ENCODE results near the gene LRBA.

- TF ChIP-seq CTCF (conservative IDR thresholded peaks at IDR 0.05 in 1 of 2, IDR thresholded peaks at IDR 0.05 in 1 of 2; ENCODE audit: low read depth in 1 of 2, low read length in 2 of 2) (no peak), EZH2 (IDR thresholded peaks at IDR 0.05; ENCODE audit: low read length, missing control alignments) (no peak)
Measured at GRCh38 chr4:150695162-150695561, 319.9 kb downstream of the LRBA start.

Data from fibroblast of lung (primary cell).